SK-N-SH (cell line): ENCODE results near the gene HDGFL3. TPM values are rescaled to one million over a fixed set of nuclear protein-coding genes. Genes with fewer than 3 reads are reported as not detected.

ENCODE experiments used
- CTCF ChIA-PET: fragments of 300-600, 350-600 bp; formaldehyde crosslinking; extraction: SDS; loops from one replicate; lab custom pipeline; 2021; lab: Yijun Ruan, JAX
- POLR2A ChIA-PET: fragments of 350-600 bp; sonication (Branson Sonifier 250); formaldehyde crosslinking; extraction: SDS; loops from one replicate; lab custom pipeline; 2020; ENCODE audit warnings: antibody characterized with exemption, inconsistent platforms; lab: Yijun Ruan, JAX
- DNase-seq: peaks from one replicate; pipeline ENCODE4 v3.0.0; 2012
- H2AFZ ChIP-seq: fragments of 200-600 bp; sonication (generic); 2 replicates; pipeline ENCODE4 v1.8.1; 2016; ENCODE audit warnings: antibody characterized with exemption, mild to moderate bottlenecking, low read depth
- H3F3A ChIP-seq: fragments of 200-600 bp; sonication (generic); replicated peaks from 2 replicates; pipeline ENCODE3; 2016; ENCODE audit warnings: antibody characterized with exemption, mild to moderate bottlenecking; ENCODE audit not compliant: insufficient read depth
- H3K27ac ChIP-seq, 2 experiments: fragments of 200-500 bp in 1 of 2; fragments of 200-600 bp in 1 of 2; sonication (Bioruptor generic) in 1 of 2; sonication (generic), shearing (Covaris generic) in 1 of 2; 2 replicates each; pipeline versions ENCODE4 v1.5.1 to v1.6.1; 2014 to 2016; ENCODE audit warnings: low read depth in 2 of 2, inconsistent platforms in 1 of 2, low read length in 1 of 2, mild to moderate bottlenecking in 1 of 2, mixed read lengths in 1 of 2
- H3K27me3 ChIP-seq: fragments of 200-600 bp; sonication (generic), shearing (Covaris generic); 2 replicates; pipeline ENCODE4 v1.6.1; 2016; ENCODE audit warnings: mixed run types; ENCODE audit not compliant: insufficient read depth
- H3K36me3 ChIP-seq, 2 experiments: fragments of 200-500 bp in 1 of 2; fragments of 200-600 bp in 1 of 2; sonication (Bioruptor generic) in 1 of 2; sonication (generic) in 1 of 2; replicated peaks in 1 of 2; 2 replicates each; pipeline versions ENCODE3 to v1.5.1; 2014 to 2016; ENCODE audit warnings: low read length in 1 of 2, mild to moderate bottlenecking in 1 of 2; ENCODE audit not compliant: insufficient read depth in 2 of 2, control insufficient read depth in 1 of 2
- H3K4me1 ChIP-seq, 2 experiments: fragments of 200-500 bp in 1 of 2; fragments of 200-600 bp in 1 of 2; sonication (Bioruptor generic) in 1 of 2; sonication (generic), shearing (Covaris generic) in 1 of 2; 2 replicates each; pipeline versions ENCODE4 v1.5.1 to v1.6.1; 2014 to 2016; ENCODE audit warnings: low read depth in 1 of 2, low read length in 1 of 2, mixed run types in 1 of 2; ENCODE audit not compliant: insufficient read depth in 2 of 2, control insufficient read depth in 1 of 2
- H3K4me2 ChIP-seq: fragments of 200-600 bp; sonication (generic), shearing (Covaris generic); 2 replicates; pipeline ENCODE4 v1.6.1; 2017; ENCODE audit warnings: mixed run types
- H3K4me3 ChIP-seq, 2 experiments: fragments of 200-500 bp in 1 of 2; fragments of 200-600 bp in 1 of 2; sonication (Bioruptor generic) in 1 of 2; sonication (generic), shearing (Covaris generic) in 1 of 2; 2 replicates each; pipeline versions ENCODE4 v1.5.1 to v1.8.1; 2014 to 2016; ENCODE audit warnings: low read depth in 2 of 2, inconsistent platforms in 1 of 2, low read length in 1 of 2, mild to moderate bottlenecking in 1 of 2, mixed read lengths in 1 of 2, moderate library complexity in 1 of 2
- H3K79me2 ChIP-seq: fragments of 200-600 bp; sonication (generic); 2 replicates; pipeline ENCODE4 v1.8.1; 2017; ENCODE audit warnings: mild to moderate bottlenecking; ENCODE audit not compliant: insufficient read depth
- H3K9ac ChIP-seq: fragments of 200-600 bp; sonication (generic); 2 replicates; pipeline ENCODE4 v1.6.1; 2017; ENCODE audit warnings: mixed run types
- H3K9me2 ChIP-seq: fragments of 200-600 bp; sonication (generic); 2 replicates; pipeline ENCODE4 v1.6.1; 2017; ENCODE audit warnings: mixed run types
- H3K9me3 ChIP-seq: fragments of 200-600 bp; sonication (generic); 2 replicates; pipeline ENCODE4 v1.6.1; 2017; ENCODE audit warnings: mixed run types, mild to moderate bottlenecking, moderate library complexity
- H4K20me1 ChIP-seq: fragments of 200-600 bp; sonication (generic); 2 replicates; pipeline ENCODE4 v1.6.1; 2017; ENCODE audit warnings: mild to moderate bottlenecking, mixed run types; ENCODE audit not compliant: insufficient read depth
- CHD2 ChIP-seq: fragments of 150-350 bp; IDR thresholded peaks from 2 replicates; pipeline ENCODE4 v1.6.1; 2018; ENCODE audit warnings: low read length; ENCODE audit not compliant: partially characterized antibody
- EP300 ChIP-seq, 2 experiments: IDR thresholded peaks; 2 replicates each; pipeline versions ENCODE4 v1.4.0 to v1.6.1; 2012; ENCODE audit warnings: borderline replicate concordance in 1 of 2, low read depth in 1 of 2, low read length in 1 of 2
- FOSL2 ChIP-seq: IDR thresholded peaks from 2 replicates; pipeline ENCODE4 v1.4.0; 2012; ENCODE audit warnings: low read depth, mild to moderate bottlenecking, moderate library complexity, borderline replicate concordance
- FOXJ3 ChIP-seq: sonication (generic); formaldehyde crosslinking; IDR thresholded peaks from 2 replicates; pipeline ENCODE4 v1.5.1; 2020; ENCODE audit warnings: mild to moderate bottlenecking, missing genetic modification reagents
- FOXM1 ChIP-seq: IDR thresholded peaks from 2 replicates; pipeline ENCODE4 v1.4.0; 2012; ENCODE audit warnings: low read depth, mild to moderate bottlenecking
- JUND ChIP-seq: IDR thresholded peaks from 2 replicates; pipeline ENCODE4 v1.4.0; 2012
- MAX ChIP-seq: IDR thresholded peaks from 2 replicates; pipeline ENCODE4 v1.4.0; 2012; ENCODE audit warnings: low read depth
- MEF2A ChIP-seq: IDR thresholded peaks from 2 replicates; pipeline ENCODE4 v1.4.0; 2012; ENCODE audit warnings: low read depth, borderline replicate concordance
- MXI1 ChIP-seq: IDR thresholded peaks from 2 replicates; pipeline ENCODE4 v1.6.1; 2012; ENCODE audit warnings: mild to moderate bottlenecking, low read depth, low read length, improper control_type of control experiment
- NFIC ChIP-seq: IDR thresholded peaks from 2 replicates; pipeline ENCODE4 v1.4.0; 2012; ENCODE audit warnings: borderline replicate concordance
- POLR2AphosphoS5 ChIP-seq: IDR thresholded peaks from 2 replicates; pipeline ENCODE4 v1.6.1; 2012; ENCODE audit warnings: low read depth, low read length
- RCOR1 ChIP-seq: fragments of 150-350 bp; IDR thresholded peaks from 2 replicates; pipeline ENCODE4 v1.6.1; 2017; ENCODE audit warnings: antibody characterized with exemption, low read length
- RFX5 ChIP-seq: IDR thresholded peaks from 2 replicates; pipeline ENCODE4 v1.6.1; 2012; ENCODE audit warnings: mild to moderate bottlenecking, improper control_type of control experiment, low read length
- RXRA ChIP-seq: IDR thresholded peaks from 2 replicates; pipeline ENCODE4 v1.4.0; 2012; ENCODE audit warnings: low read depth, mild to moderate bottlenecking, borderline replicate concordance
- SMC3 ChIP-seq: IDR thresholded peaks from 2 replicates; pipeline ENCODE4 v1.6.1; 2012; ENCODE audit warnings: low read depth, low read length, improper control_type of control experiment
- WGBS: methylation state at CpG from one replicate; pipeline ENCODE4 v1.1.6; 2017; ENCODE audit warnings: low lambda C conversion rate; 5-methylcytosine and 5-hydroxymethylcytosine counted together
- polyA plus RNA-seq, 3 experiments: library from polyadenylated mRNA; depleted of rRNA; stranded (reverse); fragments of >200 nt; gene quantifications; 2 replicates each; pipeline ENCODE4 v1.2.3, GENCODE V29; 2012
- TF ChIP-seq, protein P1 (sequence below): fragments of 150-350 bp; IDR thresholded peaks from 2 replicates; pipeline ENCODE4 v1.6.1; 2017; ENCODE audit warnings: antibody characterized with exemption, low read length, low read depth, borderline replicate concordance
- TF ChIP-seq, protein P2 (sequence below): IDR thresholded peaks from 2 replicates; pipeline ENCODE4 v1.4.0; 2012; ENCODE audit warnings: low read depth, borderline replicate concordance

Gene HDGFL3
- polyA plus RNA-seq, 1 of the 3 experiments (the other 2 are of a cell fraction) = 8.0 TPM

DNA sequence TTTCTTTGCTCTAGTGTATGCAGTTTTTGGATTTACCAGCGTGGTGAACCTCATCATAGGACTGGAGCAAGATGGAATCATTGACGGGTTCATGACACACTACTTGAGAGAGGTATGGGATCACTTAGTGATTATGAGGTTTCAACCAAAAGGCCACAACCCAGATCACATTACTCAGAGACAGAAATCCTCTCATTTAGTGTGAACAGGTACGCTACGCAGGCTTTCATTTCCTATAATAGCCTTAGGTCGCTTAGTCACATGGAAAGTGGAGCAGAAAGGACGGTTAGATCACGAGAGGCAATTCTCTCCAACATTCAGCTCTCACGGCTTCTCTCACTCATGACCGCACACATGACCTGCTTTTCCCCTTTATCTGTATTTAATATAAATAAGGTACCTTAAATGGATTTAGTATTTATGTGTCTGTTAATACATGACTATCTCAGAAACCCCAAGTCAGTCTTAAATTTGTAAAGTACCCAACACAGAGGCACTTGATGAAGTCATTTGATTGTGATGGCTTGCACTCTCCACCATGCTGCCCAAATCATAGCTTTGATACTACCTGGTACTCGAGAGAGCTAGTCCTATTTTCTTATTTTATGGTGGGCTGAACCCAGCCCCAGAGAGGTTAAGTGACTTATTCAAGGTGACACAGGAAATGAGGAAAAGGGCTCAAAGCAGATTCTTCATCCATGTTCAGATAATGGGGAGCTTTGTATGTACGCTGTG lies 91.6 kb downstream of the HDGFL3 start:
- Histone ChIP-seq H3K4me3 (no peak overlapping the region), H3K9me3 (no peaks in the 10 kb centered on the region), H3K9ac (no peak overlapping the region), H3K9me2 (no peaks in the 10 kb centered on the region), H3K4me1 (no peaks in the 10 kb centered on the region; a peak in 1 of 4 replicates)
- TF ChIP-seq FOSL2 = no peak
- TF ChIP-seq SMC3 = no peak
- no peak for TF ChIP-seq FOXJ3 (CRISPR knock-in tag)
- no peak for TF ChIP-seq POLR2AphosphoS5
- no peak for TF ChIP-seq FOXM1
- no peak for TF ChIP-seq JUND
- no peak for TF ChIP-seq MAX
- no peak for TF ChIP-seq RCOR1
- no peak for TF ChIP-seq RXRA
- TF ChIP-seq, all 33 proteins: peak for 0
- POLR2A ChIA-PET = no interaction called here
- WGBS = 88% methylated on average over 11 of the region's 11 CpGs
- Histone ChIP-seq H3K4me2 (no peak overlapping the region), H2AFZ (no peak overlapping the region), H3K36me3 (no peaks in the 10 kb centered on the region), H3F3A (peaks cover 5% of the 10 kb centered on the region), H3K27ac (no peak overlapping the region), H4K20me1 (no peaks in the 10 kb centered on the region), H3K27me3 (no peaks in the 10 kb centered on the region), H3K79me2 (no peaks in the 10 kb centered on the region)
- CTCF ChIA-PET = no interaction called here
- no peak for DNase-seq

DNA sequence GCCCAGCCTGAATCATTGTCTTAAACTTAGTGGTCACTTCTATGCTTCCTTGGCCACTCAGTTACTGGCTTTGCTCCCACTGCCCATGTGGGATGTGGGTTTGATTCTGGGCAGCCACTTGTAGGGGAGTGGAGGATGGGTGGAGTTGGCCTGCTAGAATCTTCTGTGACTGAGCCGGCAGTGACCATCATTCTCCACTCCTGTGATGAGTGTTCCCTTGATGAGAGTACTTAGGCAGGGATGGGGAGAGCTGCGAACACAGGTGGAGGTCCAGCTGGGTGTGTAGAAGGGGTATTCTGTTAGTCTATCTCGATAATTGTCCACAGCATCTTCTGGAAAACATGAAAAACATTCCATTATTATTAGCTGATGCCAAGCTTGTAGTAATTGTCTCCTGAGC lies 92.2 kb downstream of the HDGFL3 start:
- DNase-seq = no peak
- no peak overlapping the region for H3K4me2 ChIP-seq
- ChIA-PET POLR2A (no interaction called here), CTCF (no interaction called here)
- no peaks in the 10 kb centered on the region for H3K27me3 ChIP-seq
- no peak overlapping the region for H3K9ac ChIP-seq
- H2AFZ ChIP-seq = no peak overlapping the region
- no peaks in the 10 kb centered on the region for H4K20me1 ChIP-seq
- peaks cover 5% of the 10 kb centered on the region for H3F3A ChIP-seq
- 90% methylated on average over 3 of the region's 3 CpGs for WGBS
- H3K4me1 ChIP-seq = no peaks in the 10 kb centered on the region; a peak in 1 of 4 replicates
- TF ChIP-seq RXRA = no peak
- no peaks in the 10 kb centered on the region for H3K9me2 ChIP-seq
- H3K36me3 ChIP-seq = no peaks in the 10 kb centered on the region
- H3K4me3 ChIP-seq = no peak overlapping the region
- no peak overlapping the region for H3K27ac ChIP-seq
- no peaks in the 10 kb centered on the region for H3K79me2 ChIP-seq
- no peaks in the 10 kb centered on the region for H3K9me3 ChIP-seq

DNA sequence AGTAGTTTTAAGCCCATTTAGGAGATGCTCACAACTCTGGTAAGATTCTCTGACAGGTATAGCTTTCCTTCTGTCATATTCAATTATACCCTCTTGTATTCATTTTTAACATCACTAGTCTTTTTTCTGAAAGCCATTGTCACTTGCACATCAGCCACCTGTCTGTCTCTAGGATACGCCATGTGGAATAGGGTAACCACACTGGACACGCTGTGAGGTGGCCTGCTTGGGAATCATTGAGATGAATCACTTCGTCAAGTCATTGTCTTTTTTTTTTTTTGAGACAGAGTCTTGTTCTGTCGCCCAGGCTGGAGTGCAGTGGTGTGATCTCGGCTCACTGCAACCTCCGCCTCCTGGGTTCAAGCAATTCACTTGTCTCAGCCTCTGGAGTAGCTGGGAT lies 92.8 kb downstream of the HDGFL3 start:
- no peaks in the 10 kb centered on the region for H3K9me3 ChIP-seq
- no peak overlapping the region for H2AFZ ChIP-seq
- 93% methylated on average over 6 of the region's 6 CpGs for WGBS
- H4K20me1 ChIP-seq = no peaks in the 10 kb centered on the region
- H3K79me2 ChIP-seq = no peaks in the 10 kb centered on the region
- no peak overlapping the region for H3K27ac ChIP-seq
- CTCF ChIA-PET = no interaction called here
- peaks cover 5% of the 10 kb centered on the region for H3F3A ChIP-seq
- no peaks in the 10 kb centered on the region for H3K27me3 ChIP-seq
- no peak for DNase-seq
- TF ChIP-seq EP300 (IDR thresholded peaks at IDR 0.05; ENCODE audit: borderline replicate concordance in 1 of 2, low read depth in 1 of 2, low read length in 1 of 2) (no peak), RXRA (no peak), MEF2A (no peak), NFIC (no peak), MXI1 (no peak), RFX5 (no peak), POLR2AphosphoS5 (no peak), CHD2 (no peak)
- TF ChIP-seq, protein P1, sequence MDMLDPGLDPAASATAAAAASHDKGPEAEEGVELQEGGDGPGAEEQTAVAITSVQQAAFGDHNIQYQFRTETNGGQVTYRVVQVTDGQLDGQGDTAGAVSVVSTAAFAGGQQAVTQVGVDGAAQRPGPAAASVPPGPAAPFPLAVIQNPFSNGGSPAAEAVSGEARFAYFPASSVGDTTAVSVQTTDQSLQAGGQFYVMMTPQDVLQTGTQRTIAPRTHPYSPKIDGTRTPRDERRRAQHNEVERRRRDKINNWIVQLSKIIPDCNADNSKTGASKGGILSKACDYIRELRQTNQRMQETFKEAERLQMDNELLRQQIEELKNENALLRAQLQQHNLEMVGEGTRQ = no peak
- TF ChIP-seq, protein P2, sequence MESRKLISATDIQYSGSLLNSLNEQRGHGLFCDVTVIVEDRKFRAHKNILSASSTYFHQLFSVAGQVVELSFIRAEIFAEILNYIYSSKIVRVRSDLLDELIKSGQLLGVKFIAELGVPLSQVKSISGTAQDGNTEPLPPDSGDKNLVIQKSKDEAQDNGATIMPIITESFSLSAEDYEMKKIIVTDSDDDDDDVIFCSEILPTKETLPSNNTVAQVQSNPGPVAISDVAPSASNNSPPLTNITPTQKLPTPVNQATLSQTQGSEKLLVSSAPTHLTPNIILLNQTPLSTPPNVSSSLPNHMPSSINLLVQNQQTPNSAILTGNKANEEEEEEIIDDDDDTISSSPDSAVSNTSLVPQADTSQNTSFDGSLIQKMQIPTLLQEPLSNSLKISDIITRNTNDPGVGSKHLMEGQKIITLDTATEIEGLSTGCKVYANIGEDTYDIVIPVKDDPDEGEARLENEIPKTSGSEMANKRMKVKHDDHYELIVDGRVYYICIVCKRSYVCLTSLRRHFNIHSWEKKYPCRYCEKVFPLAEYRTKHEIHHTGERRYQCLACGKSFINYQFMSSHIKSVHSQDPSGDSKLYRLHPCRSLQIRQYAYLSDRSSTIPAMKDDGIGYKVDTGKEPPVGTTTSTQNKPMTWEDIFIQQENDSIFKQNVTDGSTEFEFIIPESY = no peak
- H3K9ac ChIP-seq = no peak overlapping the region
- H3K4me3 ChIP-seq = no peak overlapping the region
- H3K4me1 ChIP-seq = no peaks in the 10 kb centered on the region; a peak in 1 of 4 replicates
- no peaks in the 10 kb centered on the region for H3K9me2 ChIP-seq
- POLR2A ChIA-PET = no interaction called here
- no peak overlapping the region for H3K4me2 ChIP-seq
- no peaks in the 10 kb centered on the region for H3K36me3 ChIP-seq
